Epithelial cell of prostate (primary cell): ENCODE data around the gene INO80E.

Experiments
- DNase-seq: peaks from one replicate; pipeline ENCODE4 v3.0.0-alpha.2; 2011; ENCODE audit warnings: low read depth, low spot score
- H3K27ac ChIP-seq: fragments of 450-650 bp; 2 replicates; pipeline ENCODE4 v1.5.1; 2017; ENCODE audit warnings: mild to moderate bottlenecking

The INO80E gene

DNA sequence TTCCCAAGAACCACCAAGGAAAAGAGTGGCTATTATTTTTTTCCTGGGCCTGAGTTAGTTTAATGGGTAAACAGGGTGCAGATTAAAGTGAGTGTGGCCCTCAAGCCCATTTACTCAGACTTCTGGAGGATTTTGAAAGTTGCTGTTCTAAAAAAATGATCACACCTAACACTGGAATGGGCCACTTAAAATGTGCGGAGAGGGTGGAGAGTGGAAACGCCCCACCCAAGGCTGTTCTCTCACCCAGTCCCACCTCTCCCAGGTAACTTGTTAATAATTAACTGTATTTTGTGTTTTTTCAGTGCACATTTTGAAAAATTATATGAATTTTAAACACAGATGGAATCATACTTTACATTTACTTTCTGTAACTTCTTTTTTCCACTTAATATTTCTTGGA, 6.0 kb upstream of the INO80E start:
- no peak overlapping the region for H3K27ac ChIP-seq
- DNase-seq = no peak

DNA sequence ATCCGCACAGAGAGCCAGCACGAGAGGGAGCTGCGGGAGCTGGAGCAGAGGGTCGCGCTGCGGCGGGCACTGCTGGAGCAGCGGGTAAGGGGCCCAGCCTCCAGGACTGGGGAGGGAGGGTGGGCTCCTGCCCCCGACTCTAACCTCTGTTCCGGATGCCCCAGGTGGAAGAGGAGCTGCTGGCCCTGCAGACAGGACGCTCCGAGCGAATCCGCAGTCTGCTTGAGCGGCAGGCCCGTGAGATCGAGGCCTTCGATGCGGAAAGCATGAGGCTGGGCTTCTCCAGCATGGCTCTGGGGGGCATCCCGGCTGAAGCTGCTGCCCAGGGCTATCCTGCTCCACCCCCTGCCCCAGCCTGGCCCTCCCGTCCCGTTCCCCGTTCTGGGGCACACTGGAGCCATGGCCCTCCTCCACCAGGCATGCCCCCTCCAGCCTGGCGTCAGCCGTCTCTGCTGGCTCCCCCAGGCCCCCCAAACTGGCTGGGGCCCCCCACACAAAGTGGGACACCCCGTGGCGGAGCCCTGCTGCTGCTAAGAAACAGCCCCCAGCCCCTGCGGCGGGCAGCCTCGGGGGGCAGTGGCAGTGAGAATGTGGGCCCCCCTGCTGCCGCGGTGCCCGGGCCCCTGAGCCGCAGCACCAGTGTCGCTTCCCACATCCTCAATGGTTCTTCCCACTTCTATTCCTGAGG, 5.0 kb upstream of the INO80E start:
- no peak for DNase-seq
- H3K27ac ChIP-seq = no peak overlapping the region

DNA sequence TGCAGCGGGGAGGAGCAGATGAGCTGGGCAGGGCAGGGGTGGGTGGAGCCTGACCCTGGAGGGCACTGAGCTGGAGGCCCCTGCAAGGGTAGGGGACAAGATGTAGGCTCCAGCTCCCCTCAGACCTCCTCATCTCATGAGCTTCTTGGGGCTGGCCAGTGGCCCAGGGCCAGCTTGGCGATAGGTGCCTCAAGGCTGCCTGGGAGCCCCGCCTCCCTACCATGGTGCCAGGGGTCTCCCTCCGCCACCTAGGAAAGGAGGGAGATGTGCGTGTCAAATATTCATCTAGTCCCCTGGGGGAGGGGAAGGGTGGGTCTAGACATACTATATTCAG, 4.5 kb upstream of the INO80E start:
- no peak overlapping the region for H3K27ac ChIP-seq

DNA sequence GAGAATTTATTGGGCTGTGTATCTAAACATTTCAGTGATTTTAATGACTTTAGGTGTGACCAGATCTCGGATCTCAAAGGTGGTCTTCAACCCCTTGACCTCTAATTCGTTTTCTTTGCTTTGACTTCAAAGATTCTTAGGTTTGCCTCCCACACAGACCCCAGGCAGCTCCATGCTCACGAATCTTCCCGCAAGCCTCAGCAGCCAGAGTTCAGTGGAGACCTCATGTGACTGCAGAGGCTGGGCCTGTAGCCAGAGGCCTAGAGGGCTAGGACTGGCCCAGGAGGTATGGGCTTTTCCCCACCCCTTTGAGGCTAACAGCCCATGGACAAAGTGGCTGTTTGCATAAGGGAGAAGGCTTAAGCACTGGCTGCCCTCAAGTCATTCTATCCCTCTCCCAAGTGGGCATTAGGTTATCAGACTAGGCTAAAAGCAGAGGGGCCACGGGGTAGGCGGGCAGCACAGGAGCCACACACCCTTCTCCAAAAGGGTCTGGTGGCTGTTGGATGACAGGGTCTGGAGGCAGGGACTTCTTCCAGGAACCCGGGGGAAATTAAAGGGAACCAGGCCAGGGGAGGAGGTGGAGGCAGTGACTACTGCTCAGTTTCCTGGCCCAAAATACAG, 3.6 kb upstream of the INO80E start:
- DNase-seq = no peak
- H3K27ac ChIP-seq = no peak overlapping the region

More for the DNA sequence above, 4.5 kb upstream of the INO80E start:
- no peak for DNase-seq

DNA sequence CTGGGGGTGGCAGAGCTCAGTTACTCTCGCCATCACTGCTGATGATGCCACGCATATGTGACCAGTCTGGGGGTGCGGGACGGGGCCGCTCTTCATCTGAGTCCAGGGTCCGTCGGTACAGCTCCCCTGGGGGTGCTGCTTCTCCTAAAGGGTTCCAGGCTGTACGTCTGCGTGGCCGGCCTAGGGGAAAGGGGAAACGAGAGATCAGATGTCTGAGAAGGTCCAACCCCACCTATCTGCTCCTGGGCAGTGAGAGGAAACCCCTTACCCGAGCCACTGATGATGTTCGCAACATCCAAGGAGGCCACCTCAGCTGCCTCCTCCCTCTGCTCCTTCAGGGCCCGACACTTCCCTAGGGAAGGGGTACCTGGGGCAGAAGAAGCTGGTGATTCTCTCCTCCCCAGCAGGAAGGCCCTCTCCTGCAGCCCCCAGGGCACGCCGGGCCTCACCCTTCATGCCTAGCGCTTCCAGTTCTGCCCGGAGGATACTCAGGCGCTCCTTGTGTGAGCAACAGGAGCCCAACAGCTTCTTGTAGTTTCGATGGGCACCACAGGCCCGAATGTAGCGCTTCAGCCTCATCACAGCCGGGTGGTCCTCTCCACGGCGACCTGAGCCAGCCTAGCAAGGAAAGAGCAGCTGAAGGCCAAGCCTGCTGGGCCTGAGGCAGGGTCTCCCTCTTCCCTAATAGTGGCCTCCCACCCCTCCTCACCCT, 2.7 kb upstream of the INO80E start:
- H3K27ac ChIP-seq = no peak overlapping the region

DNA sequence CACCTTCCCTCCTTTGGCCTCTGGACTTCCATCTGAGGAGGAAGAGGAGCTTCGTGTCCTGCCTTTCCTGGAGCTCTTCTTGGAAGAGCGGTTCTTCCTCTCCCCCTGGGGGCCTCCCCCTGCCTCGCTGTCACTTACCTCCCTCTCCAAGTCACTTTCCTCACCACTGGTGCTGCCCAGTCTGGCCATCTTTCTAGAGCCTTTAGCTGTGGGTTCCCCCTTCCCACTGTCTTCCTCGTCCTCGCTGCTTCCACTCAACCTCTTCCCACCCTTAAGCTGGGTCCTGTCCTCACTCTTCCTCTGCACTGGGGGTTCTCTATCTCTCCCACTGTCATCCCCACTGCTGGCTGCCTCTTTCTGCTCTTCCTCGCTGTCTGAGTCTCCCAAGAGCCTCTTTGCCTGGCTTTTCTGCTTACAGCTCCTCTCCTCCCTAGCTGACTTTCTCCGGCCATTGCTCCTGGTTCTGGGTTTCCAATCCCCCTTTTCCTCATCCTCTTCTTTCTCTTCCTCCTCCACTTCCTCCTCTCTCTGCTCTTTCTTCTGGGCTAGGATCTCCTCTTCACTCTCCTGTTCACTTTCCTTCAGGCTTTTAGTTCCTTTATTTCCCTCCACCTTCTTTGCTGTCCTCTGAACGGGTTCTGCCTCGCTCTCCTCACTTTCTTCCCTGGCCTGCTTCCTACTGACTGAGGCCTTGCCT, 2.0 kb upstream of the INO80E start:
- no peak for DNase-seq
- H3K27ac ChIP-seq = peak overlapping the region; percentile 74

More for the DNA sequence above, 2.7 kb upstream of the INO80E start:
- no peak for DNase-seq

DNA sequence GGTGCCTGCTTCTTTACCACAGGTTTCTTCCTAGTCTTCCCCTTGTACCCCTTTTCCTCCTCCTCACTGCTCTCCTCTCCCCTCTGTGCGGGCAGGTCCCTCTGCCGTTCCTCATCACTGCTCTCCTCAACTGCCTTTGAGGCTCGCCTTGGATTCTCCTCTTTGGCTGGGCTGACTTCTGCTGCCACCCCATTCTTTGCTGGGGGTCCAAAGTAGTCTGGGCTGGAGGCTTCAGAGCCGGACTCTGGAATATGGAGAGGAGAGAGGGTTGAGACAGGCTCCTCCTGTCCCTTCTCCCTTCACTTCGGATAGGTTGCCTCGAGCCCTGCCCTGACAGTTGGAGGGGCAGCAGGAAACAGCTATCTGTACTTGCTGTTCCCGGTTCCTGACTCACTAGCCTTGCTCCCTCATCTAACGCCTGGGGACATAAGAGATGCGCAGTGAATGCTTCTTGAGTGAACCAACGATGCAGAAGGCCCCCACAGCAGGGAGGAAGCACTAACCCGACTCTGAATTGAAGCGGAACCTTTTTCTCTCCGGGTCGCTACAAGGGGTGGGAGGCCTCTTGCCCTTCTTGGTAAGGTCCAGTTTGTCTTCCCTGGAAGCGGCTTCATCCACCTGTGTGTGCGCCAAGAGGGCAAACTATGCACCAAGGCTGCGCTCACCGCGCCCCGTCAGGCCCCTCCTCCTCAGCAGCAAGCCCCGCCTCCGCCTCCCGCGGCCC, 1.3 kb upstream of the INO80E start:
- DNase-seq = no peak
- H3K27ac ChIP-seq = peak overlapping the region; percentile 74

DNA sequence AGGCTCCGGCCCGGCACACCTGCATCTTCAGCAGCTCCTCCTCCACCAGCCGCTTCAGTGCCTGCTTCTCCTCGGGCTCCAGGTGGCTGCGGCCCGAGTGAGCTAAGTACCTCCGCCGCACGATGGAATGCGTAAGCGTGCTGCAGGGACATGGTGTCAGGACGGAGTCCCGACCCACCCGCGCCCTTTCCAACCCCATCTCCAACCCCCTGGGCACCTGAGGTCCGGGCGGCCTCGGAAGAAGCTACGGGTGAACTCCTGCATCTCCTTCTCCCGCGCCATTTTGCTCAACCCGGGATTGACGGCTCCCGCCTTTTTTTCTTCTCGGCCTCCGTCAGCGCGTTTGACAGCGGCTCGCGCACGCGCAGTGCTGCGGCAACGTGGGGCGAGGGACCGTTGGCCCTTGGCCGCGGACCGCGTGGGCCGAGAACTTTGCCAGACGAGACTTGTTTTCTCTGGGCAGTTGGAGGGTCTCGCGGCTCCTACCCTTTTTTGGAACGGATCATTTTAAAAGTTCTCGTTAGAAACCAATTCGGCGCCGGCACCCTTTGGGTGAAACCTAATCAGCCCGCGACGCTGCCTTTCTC, 624 bp upstream of the INO80E start, which contains the start of gene HIRIP3:
HIRIP3 (minus strand) TSS at position 294 of the 587 bp plus-strand sequence; CDS start at position 282, 12 bp downstream.
- DNase-seq = no peak
- peak within 1 kb of the TSS; percentile 74 for H3K27ac ChIP-seq

DNA sequence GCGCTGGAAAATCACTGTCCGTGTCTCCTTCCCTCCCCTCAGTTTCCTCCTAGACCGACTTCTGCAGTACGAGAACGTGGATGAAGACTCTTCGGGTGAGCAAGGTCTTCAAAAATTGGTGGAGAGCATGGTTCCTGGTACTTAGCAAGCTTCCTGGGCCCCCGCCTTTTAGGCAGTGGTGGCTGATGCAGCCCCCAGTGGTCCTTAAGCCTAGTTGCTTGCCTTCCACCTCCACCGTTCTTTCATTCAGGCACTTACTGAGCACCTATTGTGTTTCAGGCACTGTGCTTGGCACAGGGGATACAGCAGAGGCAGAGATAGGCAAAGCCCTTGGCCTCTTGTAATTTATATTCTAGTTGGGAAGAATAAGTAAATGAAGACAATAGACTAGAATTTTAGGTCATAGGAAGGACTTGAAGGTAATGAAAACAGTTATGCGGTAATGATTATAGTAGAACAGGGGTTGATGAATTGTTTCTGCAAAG, 767 bp downstream of the INO80E start:
- DNase-seq = no peak

DNA sequence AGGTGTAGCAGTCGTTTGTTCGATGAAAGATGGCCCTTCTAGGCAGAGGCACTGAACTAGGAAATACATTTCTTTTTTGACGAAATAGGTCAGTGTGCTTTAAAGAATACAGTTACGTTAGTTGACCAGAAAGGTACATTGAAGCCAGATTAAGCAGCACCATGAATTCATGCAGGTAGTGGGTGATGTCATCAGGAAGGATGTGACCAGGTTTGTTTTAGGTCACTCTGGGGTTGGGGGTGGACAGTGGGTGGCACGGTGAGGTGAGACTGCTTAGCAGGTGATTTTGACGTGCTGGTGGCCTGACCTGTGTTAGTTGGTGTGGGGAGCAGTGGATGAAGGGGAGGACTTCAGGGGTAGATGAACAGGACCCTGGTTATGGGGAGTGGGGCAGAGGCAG, 3.6 kb downstream of the INO80E start:
- no peak overlapping the region for H3K27ac ChIP-seq
- DNase-seq = no peak

More for the DNA sequence above, 767 bp downstream of the INO80E start:
- H3K27ac ChIP-seq = no peak overlapping the region

DNA sequence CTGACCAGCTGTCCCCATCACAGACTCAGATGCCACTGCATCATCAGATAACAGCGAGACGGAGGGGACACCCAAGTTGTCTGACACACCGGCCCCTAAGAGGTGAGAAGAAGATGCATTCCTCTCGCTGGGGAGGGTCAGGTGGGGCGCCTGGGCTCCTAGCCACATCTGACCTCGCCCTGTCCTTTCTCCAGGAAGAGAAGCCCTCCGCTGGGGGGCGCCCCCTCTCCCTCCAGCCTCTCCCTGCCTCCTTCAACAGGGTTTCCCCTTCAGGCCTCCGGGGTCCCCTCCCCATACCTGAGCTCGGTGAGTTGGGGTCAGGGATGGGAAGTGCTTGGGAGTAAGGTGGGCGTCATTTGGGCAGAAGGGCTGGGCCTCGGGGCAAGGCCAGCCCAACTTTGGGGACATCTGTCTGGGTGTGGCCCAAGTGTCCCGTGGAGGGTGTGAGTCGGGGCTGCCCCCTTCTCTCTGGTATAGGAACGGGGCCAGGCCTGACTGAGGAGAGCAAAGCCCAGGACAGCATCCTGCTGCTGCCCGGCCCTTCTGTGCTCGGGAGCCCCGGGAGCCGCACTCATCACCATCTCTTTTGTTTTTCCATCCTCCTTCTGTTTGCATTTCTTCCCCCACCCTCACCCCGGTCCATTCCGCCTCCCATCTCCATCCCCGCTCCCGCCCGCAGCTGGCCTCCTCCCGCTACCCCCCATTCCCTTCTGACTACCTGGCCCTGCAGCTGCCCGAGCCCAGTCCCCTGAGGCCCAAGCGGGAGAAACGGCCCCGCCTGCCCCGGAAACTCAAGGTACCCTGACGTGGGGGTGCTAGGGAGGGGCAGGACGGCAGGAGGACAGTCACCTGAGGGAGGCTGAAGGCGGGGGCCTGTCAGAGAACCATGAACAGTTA, 4.9 kb downstream of the INO80E start:
- no peak overlapping the region for H3K27ac ChIP-seq

DNA sequence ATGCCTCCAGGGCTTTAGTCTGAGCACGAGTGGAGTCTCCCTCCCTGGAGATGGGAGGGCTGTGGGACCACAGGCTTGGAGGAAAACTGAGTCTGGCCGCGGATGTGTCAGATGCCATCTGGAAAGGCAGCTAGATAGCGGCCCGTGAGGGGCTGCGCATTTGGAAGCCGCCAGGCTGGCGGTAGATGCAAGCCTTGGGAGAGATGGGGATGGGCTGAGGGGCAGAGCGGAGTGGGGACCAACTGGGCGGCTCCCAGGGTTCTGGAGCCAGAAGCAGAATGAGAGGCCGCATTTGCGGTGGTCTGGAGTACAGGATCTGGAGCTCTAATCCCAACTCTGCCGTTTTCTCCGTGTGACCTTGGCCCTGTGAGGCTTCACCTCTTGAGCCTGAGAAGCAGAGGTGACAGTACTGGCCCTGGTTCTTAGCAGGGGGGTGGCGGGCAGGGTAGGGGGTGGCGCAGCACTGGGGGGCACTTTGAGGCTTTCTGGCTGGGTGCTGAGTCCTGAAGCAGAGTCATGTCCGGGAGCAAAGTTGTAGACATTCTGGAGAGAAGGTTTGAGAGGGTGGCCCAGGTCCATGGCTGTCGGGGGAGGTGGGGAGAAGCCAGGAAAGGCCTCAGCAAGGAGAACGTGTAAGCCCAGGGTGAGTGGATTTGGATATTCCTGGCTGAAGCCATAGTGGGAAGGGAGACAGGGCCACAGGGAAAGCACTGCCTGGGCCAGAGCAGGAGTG, 6.7 kb downstream of the INO80E start:
- no peak overlapping the region for H3K27ac ChIP-seq
- no peak for DNase-seq

More for the DNA sequence above, 4.9 kb downstream of the INO80E start:
- no peak for DNase-seq

DNA sequence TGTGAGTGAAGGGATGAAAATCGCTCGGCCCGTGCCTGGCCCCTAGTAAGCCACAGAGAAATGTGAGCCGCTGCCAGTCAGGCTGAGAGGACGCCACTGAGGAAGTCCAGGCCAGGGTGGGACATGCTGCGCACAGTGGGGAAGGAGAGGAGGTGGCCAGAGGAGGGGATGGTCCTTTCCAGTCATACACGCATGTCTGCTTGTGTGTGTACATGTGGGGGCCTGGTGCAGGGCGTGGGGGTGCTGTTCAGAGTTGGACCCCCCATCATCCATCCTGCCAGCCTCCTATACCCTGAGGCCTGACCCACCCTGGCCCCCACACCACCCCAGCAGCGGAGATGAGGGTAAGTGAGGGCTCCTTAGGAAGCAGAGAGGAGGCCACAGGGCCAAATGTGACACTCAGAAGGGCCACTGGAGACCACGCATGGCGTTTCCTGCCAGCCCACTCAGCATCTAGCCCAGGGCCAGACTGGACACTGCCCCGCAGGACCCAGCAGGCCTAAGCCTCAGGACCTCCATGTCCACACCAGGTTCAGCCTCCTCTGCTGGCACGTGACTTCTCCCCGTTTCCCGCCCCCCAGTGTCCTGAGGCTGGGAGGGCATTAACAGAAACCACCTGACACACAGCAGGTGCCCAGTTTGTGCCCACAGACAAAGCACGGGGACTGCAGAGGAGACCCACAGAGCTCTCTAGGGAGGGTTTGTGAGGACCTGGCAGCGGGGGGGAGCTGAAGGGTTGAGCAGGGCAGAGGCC, 7.8 kb downstream of the INO80E start:
- H3K27ac ChIP-seq = no peak overlapping the region
- no peak for DNase-seq

DNA sequence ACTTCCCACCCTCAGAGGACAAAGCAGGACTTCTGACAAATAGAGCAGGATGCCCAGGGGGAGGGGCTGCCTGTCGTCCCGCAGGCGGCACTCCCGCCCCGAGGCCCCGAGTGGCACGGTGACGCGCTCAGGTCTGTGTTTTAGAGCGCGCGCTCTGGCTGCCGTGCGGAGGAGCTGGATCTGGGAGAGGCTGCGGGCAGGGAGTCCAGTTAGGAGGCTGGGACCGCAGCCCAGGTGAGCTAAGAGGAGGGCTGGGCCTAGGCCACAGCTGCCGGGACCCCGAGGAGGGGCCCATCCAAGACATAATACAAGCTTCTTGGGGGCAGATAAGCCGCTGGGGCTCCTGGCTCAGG, 8.4 kb downstream of the INO80E start:
- no peak for DNase-seq
- H3K27ac ChIP-seq = no peak overlapping the region

DNA sequence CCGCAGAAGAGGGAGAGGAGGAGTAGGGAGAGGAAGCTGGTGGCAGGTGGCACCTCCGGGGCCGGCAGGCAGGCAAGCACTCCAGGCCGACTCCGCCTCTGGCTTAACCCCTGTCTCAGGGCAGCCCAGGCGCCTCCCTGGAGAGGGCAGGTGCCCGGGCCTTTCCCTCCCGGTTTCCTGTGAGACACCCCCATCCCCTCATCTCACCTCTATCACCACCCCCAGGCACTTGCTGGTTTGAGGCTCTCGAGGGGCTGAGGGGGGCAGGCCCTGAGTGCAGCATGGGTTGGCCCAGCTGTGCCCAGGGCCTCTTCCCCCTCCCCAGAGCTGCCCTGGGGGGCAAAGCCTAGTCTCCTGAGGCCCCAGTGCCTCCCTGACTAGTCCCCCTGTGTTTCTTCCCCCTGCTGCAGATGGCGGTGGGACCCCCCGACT, 8.8 kb downstream of the INO80E start:
- H3K27ac ChIP-seq = no peak overlapping the region
- no peak for DNase-seq

DNA sequence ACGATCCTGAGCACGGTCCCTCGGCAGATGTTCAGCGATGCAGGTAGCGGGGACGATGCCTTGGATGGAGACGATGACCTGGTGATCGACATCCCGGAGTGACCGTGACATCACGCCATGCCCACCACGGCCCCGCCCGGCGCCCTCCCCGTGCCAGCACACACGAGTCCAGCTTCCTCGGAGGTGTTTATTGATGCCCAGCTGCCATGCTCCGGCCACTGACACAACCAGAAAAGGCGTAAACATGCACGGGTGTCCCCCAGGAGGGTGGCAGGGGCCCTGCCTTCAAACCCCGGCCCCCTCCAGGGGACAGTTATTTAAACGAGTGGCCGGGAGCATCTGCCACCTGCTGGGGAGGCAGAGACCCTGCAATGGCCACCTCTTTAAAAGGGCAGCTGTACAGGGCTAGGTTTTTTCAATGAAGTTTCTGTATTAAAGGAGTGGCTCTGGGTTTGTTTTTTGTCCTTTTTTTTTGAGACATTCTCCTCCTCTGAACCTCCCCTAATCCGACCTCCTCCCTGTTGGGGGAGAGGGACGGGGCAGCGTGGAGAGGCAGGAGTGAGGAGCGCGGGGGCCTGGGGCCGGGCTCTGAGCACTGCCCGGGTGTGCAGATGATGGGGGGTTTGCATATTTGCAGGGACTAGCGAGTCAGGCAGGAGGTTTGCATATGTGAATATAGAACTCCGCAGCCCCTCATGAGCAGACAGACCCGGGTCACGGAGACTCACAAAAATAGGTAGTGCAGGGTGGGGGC, 9.5 kb downstream of the INO80E start:
- no peak overlapping the region for H3K27ac ChIP-seq
- DNase-seq = no peak

DNA sequence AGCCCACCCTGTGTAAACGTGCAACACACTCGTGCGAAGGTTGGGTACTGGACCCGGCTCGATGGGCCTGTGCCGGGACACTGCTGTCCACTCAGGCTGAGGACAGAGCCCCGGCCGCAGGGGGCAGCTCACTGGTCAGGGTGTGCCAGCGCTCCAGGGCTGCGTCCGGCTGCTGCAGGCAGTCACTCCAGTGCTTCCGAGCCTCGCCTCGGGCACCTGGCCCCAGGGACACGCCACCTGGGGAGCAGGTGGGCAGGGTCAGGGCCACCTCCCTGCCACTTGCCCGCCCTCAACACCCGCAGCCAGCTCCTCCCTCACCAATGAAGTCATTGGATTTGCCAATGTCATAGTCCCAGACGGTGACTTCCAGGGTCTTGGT, 10.0 kb downstream of the INO80E start:
- H3K27ac ChIP-seq = no peak overlapping the region
- DNase-seq = no peak
